GM18499 (cell line): ENCODE results near the gene ZNF568.

Experiments used
- ATAC-seq: cut with Tn5 transposase; IDR thresholded peaks from one replicate; pipeline ENCODE4 v1.9.1; 2021; ENCODE audit warnings: moderate number of reproducible peaks; ENCODE audit not compliant: insufficient read depth, unreplicated experiment

ZNF568 gene

DNA sequence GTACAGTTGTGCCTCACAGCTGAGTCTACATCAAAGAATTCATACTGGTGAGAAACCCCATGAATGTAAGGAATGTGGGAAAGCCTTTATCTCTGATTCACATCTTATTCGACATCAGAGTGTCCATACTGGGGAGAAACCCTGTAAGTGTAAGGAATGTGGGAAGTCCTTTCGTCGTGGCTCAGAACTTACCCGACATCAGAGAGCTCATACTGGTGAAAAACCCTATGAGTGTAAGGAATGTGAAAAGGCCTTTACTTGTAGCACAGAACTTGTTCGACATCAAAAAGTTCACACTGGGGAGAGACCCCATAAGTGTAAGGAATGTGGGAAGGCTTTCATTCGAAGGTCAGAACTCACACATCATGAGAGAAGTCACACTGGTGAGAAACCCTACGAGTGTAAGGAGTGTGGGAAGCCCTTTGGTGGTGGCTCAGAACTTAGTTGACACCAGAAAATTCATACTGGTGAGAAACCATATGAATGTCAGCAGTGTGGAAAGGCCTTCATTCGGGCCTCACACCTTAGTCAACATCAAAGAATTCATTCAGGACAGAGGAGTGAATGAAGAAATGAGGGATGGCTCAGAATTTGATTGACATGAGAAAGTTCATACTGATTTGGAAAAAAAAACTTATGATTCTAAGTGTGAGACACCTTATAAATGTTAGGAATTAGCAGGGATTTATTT lies 81.2 kb downstream of the ZNF568 start:
- ATAC-seq = no peak

DNA sequence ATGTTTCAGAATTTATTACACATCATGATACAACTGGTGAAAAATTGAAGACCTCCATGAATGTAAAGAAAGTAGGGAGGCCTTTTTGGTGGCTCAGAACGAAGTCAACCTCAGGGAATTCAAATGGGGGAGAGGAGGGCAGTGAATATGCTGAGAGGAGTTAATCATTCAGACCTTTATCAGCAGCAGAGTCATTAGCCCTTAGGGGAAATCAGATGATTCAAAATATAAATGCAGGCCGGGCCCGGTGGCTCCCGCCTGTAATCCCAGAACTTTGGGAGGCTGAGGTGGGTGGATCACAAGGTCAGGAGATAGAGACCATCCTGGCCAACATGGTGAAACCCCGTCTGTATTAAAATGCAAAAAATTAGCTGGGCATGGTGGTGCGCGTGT lies 81.7 kb downstream of the ZNF568 start:
- ATAC-seq = no peak

DNA sequence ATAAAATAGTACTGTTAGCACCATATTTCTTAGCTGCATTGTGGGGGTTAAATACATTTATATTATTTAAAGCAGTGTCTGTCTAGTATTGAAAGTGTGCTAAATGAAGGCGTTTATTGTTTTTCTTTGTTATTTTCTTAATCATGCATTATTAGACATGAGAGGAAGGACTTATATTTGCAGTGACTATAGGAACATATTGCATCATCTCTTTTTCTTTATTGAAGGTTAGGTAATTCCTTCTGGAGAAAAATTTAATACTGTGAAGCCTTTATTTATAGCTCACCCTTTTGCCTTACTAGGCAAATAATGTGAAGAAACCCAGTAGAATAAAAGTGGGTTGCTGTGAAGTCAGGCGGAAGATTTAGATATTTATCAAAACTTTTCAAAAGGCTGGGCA lies 83.2 kb downstream of the ZNF568 start:
- no peak for ATAC-seq

DNA sequence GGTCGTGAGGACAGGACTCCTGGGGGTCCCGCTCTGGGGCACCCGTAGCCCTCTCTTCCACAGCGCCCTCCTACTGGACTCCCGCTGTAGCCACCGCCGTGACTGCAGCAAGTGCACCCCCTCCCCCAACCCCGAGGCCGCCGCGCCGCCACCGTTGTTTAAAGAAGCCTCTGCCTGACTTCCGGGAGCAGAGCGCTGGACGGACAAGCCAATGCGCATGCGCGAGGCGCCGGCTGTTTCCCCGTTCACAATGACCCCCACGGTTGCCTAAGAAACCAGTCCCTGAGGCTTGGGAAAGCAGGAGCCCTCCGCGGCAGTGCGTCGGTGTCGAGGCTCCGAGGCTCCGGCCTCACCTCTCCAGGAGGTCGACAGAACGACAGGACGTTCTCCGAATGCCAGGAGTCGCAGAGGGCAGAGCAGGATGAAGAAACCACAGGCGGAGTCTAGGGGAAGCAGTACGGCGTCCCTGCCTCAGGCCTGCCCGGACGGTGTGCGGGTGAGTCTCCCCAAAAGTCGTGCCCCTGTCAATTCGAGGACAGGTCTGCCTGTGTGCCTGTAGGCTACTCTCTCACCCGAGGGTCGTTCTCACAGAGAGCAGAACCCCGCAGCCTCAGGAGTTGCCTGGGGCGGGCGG lies 91.6 kb downstream of the ZNF568 start:
- no peak for ATAC-seq

DNA sequence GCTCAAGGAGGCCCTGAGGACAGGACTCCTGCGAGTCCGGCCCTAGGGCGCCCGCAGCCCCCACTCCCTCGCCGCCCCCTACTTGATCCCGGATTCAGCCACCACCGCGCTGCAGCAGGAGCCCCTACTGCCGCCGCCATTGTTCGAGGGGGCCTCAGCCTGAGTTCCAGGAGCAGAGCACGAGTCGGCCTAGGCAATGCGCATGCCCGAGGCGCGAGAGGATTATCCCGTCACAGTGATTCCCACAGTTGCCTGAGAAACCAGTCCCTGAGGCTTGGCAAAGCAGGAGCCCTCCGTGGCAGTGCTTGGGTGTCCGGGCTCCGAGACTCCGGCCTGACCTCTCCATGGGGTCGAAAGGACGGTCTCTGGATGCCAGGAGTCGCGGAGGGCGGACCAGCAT lies 93.7 kb downstream of the ZNF568 start:
- no peak for ATAC-seq

DNA sequence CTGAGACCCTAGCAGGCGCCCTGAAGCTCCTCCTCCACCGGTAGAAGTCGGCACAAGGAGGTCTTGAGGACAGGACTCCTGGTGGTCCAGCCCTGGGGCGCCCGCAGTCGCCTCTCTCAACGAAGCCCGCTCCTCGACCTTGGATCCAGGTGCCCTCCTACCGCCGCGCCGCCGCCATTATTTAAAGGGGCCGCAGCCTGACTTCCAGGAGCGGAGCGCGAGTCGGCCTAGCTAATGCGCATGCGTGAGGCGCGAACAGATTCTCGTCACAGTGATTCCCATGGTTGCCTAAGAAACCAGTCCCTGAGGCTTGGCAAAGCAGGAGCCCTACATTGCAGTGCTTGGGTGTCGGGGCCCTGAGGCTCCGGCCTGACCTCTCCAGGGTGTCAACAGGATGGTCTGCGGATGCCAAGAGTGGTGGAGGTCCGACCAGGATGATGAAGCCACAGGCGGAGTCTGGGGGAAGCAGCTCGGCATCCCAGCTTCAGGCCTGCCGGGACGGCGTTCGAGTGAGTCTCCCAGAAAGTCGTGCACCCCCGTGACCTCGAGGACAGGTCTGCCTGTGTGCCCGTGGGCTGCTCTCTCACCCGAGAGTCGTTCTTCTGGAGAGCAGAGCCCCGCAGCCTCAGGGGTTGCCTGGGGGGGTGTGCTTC lies 96.1 kb downstream of the ZNF568 start:
- ATAC-seq = no peak

DNA sequence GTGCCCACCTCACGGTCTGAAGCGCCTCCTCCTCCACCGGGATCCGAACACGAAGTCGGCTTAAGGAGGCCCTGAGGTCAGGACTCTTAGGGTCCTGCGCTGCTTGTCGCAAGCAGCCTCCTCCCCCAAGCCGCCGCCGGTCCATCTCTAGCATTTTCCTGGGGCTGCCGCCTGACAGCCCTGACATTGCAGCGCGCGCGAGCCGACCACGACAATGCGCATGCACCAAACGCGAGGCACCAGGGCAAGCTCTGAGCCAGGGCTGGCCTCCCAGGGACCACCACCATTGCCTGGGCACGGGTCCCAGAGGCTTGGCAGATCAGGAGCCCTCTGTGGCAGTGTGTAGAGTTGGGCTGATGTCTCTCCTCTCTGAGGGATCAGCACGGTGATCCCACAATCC lies 98.3 kb downstream of the ZNF568 start:
- ATAC-seq = no peak

DNA sequence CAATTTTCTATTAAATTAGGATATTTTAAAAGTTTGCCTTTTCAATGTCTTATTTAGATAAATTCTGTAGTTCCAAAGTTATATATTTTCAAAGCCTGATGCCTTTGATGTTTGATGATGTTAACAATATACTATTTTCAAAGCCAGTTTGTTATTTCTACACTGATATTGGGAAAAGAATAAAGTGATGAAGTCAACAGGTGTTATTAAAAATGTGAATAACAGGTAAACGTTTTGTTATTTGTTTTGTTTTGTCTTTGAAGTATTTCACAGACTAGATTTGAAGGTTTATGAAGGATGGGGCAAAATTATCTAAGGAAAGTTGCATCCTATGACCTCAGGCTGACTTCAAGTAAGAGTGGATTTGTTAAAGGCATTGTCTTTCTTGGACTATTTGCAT lies 129.0 kb downstream of the ZNF568 start:
- no peak for ATAC-seq
